ENCODE measurements around the gene NQO2.

NQO2 gene

DNA sequence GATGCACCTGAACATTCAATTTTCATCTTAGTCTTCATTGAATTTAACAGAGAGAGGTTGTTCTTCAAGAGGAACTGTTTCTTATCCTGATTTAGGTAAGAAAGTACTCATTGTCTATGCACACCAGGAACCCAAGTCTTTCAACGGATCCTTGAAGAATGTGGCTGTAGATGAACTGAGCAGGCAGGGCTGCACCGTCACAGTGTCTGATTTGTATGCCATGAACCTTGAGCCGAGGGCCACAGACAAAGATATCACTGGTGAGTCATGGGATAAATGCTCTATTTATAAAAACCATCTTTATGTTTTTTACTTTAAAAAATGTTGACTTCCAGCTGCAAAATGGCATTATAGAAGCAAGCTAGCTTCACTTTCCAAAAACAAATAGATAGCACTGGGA lies 10.2 kb downstream of the NQO2 start:
- peaks cover 74% of the 10 kb centered on the region for H3K36me3 ChIP-seq (ENCODE audit: insufficient read depth, insufficient read length, low read length)
- no peaks in the 10 kb centered on the region for H3K27me3 ChIP-seq (ENCODE audit: insufficient read depth, insufficient read length)
- H3K4me1 ChIP-seq (ENCODE audit: insufficient read depth, insufficient read length): no peaks in the 10 kb centered on the region
- peaks cover 29% of the 10 kb centered on the region for H3K9me3 ChIP-seq (ENCODE audit: insufficient read depth, low read length)
- DNase-seq (ENCODE audit: low read depth, low spot score): no peak
- TF ChIP-seq YY1 (IDR thresholded peaks at IDR 0.05; ENCODE audit: insufficient read depth, insufficient read length): no peak
- no peak for TF ChIP-seq ZNF274 (IDR thresholded peaks at IDR 0.05; ENCODE audit: low read depth, low read length)
- no peak overlapping the region for H3K9ac ChIP-seq (ENCODE audit: insufficient read length, low read depth)
- H3K4me3 ChIP-seq (ENCODE audit: insufficient read length, low read depth): no peak overlapping the region

GRCh38 chr6:3011158-3011557 lies 11.5 kb downstream of the NQO2 start:
- no peak overlapping the region for H3K4me3 ChIP-seq (ENCODE audit: insufficient read length, low read depth)

GRCh38 chr6:3011592-3011991 lies 11.9 kb downstream of the NQO2 start:
- no peaks in the 10 kb centered on the region for H3K4me1 ChIP-seq (ENCODE audit: insufficient read depth, insufficient read length)
- no peak overlapping the region for H3K4me3 ChIP-seq (ENCODE audit: insufficient read length, low read depth)
- H3K9ac ChIP-seq (ENCODE audit: insufficient read length, low read depth): no peak overlapping the region
- H3K36me3 ChIP-seq (ENCODE audit: insufficient read depth, insufficient read length, low read length): peaks cover 72% of the 10 kb centered on the region
- DNase-seq (ENCODE audit: low read depth, low spot score): no peak
- TF ChIP-seq SUZ12 (IDR thresholded peaks at IDR 0.05; ENCODE audit: extremely low read depth, insufficient read depth, insufficient read length): no peak
- TF ChIP-seq YY1 (IDR thresholded peaks at IDR 0.05; ENCODE audit: insufficient read depth, insufficient read length): no peak
- TF ChIP-seq ZNF274 (IDR thresholded peaks at IDR 0.05; ENCODE audit: low read depth, low read length): no peak
- H3K27me3 ChIP-seq (ENCODE audit: insufficient read depth, insufficient read length): no peaks in the 10 kb centered on the region
- peaks cover 29% of the 10 kb centered on the region for H3K9me3 ChIP-seq (ENCODE audit: insufficient read depth, low read length)

More at GRCh38 chr6:3011158-3011557, 11.5 kb downstream of the NQO2 start:
- Histone ChIP-seq H3K36me3 (ENCODE audit: insufficient read depth, insufficient read length, low read length) (peaks cover 73% of the 10 kb centered on the region), H3K27me3 (ENCODE audit: insufficient read depth, insufficient read length) (no peaks in the 10 kb centered on the region), H3K9ac (ENCODE audit: insufficient read length, low read depth) (no peak overlapping the region), H3K9me3 (ENCODE audit: insufficient read depth, low read length) (peaks cover 29% of the 10 kb centered on the region), H3K4me1 (ENCODE audit: insufficient read depth, insufficient read length) (no peaks in the 10 kb centered on the region)
- TF ChIP-seq ZNF274 (IDR thresholded peaks at IDR 0.05; ENCODE audit: low read depth, low read length): no peak
- no peak for TF ChIP-seq YY1 (IDR thresholded peaks at IDR 0.05; ENCODE audit: insufficient read depth, insufficient read length)
- no peak for TF ChIP-seq SUZ12 (IDR thresholded peaks at IDR 0.05; ENCODE audit: extremely low read depth, insufficient read depth, insufficient read length)
- DNase-seq (ENCODE audit: low read depth, low spot score): no peak

GRCh38 chr6:3013486-3013885 lies 13.8 kb downstream of the NQO2 start:
- Histone ChIP-seq H3K36me3 (ENCODE audit: insufficient read depth, insufficient read length, low read length) (peaks cover 68% of the 10 kb centered on the region), H3K9ac (ENCODE audit: insufficient read length, low read depth) (no peak overlapping the region), H3K9me3 (ENCODE audit: insufficient read depth, low read length) (peaks cover 29% of the 10 kb centered on the region), H3K4me1 (ENCODE audit: insufficient read depth, insufficient read length) (no peaks in the 10 kb centered on the region), H3K4me3 (ENCODE audit: insufficient read length, low read depth) (no peak overlapping the region), H3K27me3 (ENCODE audit: insufficient read depth, insufficient read length) (no peaks in the 10 kb centered on the region)
- TF ChIP-seq SUZ12 (IDR thresholded peaks at IDR 0.05; ENCODE audit: extremely low read depth, insufficient read depth, insufficient read length): no peak
- no peak for TF ChIP-seq ZNF274 (IDR thresholded peaks at IDR 0.05; ENCODE audit: low read depth, low read length)
- no peak for TF ChIP-seq YY1 (IDR thresholded peaks at IDR 0.05; ENCODE audit: insufficient read depth, insufficient read length)
- DNase-seq (ENCODE audit: low read depth, low spot score): no peak

- Histone ChIP-seq H3K36me3 (ENCODE audit: insufficient read depth, insufficient read length, low read length) (peaks cover 68% of the 10 kb centered on the region), H3K9me3 (ENCODE audit: insufficient read depth, low read length) (peaks cover 29% of the 10 kb centered on the region), H3K27me3 (ENCODE audit: insufficient read depth, insufficient read length) (no peaks in the 10 kb centered on the region), H3K9ac (ENCODE audit: insufficient read length, low read depth) (no peak overlapping the region), H3K4me1 (ENCODE audit: insufficient read depth, insufficient read length) (no peaks in the 10 kb centered on the region), H3K4me3 (ENCODE audit: insufficient read length, low read depth) (no peak overlapping the region)
- no peak for DNase-seq (ENCODE audit: low read depth, low spot score)
- TF ChIP-seq YY1 (IDR thresholded peaks at IDR 0.05; ENCODE audit: insufficient read depth, insufficient read length): no peak
- TF ChIP-seq SUZ12 (IDR thresholded peaks at IDR 0.05; ENCODE audit: extremely low read depth, insufficient read depth, insufficient read length): no peak
- no peak for TF ChIP-seq ZNF274 (IDR thresholded peaks at IDR 0.05; ENCODE audit: low read depth, low read length)
Measured at GRCh38 chr6:3013901-3014674, 14.4 kb downstream of the NQO2 start.

DNA sequence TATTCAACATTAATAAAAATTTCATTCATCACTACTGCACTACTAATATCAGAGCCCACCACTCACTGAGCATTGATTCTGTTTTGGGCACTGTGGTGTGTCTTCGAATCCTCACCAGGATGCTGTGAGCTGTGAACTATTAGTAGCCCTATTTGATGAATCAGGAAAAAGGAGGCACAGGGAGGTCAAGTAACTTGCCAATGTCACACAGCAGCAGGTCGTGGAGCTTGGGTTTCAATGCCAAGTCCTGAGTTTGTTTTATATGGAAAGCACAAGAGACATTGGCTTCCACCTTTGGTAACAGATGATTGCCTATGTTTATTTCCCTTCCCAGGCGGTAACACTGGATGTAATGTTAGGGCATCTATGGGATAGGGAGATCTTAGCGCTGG lies 15.0 kb downstream of the NQO2 start:
- no peak for TF ChIP-seq ZNF274 (IDR thresholded peaks at IDR 0.05; ENCODE audit: low read depth, low read length)
- no peak for TF ChIP-seq SUZ12 (IDR thresholded peaks at IDR 0.05; ENCODE audit: extremely low read depth, insufficient read depth, insufficient read length)
- TF ChIP-seq YY1 (IDR thresholded peaks at IDR 0.05; ENCODE audit: insufficient read depth, insufficient read length): no peak
- Histone ChIP-seq H3K4me1 (ENCODE audit: insufficient read depth, insufficient read length) (no peaks in the 10 kb centered on the region), H3K9me3 (ENCODE audit: insufficient read depth, low read length) (peaks cover 28% of the 10 kb centered on the region), H3K9ac (ENCODE audit: insufficient read length, low read depth) (no peak overlapping the region), H3K4me3 (ENCODE audit: insufficient read length, low read depth) (no peak overlapping the region), H3K27me3 (ENCODE audit: insufficient read depth, insufficient read length) (no peaks in the 10 kb centered on the region), H3K36me3 (ENCODE audit: insufficient read depth, insufficient read length, low read length) (peaks cover 73% of the 10 kb centered on the region)
- no peak for DNase-seq (ENCODE audit: low read depth, low spot score)

DNA sequence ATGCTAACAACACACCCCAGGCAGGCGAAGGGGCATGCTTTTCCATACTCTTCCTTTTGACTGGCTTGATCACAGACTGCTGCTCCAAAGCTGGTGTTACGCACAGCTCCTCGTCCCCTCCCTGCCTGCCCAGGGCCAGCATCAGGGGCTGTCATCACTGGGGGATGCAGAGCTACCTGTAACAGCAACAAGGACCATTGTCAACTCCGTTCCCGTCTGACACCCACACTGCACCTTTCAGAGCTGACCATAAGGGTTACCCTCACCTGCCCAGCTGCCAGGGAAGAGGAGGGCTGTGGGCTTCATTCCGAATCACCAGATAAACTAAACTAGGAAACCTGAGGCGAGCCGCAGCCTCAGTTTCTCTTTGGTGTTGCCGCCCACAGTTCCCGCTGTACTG lies 15.4 kb downstream of the NQO2 start:
- TF ChIP-seq ZNF274 (IDR thresholded peaks at IDR 0.05; ENCODE audit: low read depth, low read length): no peak
- TF ChIP-seq YY1 (IDR thresholded peaks at IDR 0.05; ENCODE audit: insufficient read depth, insufficient read length): no peak
- no peak for TF ChIP-seq SUZ12 (IDR thresholded peaks at IDR 0.05; ENCODE audit: extremely low read depth, insufficient read depth, insufficient read length)
- Histone ChIP-seq H3K9ac (ENCODE audit: insufficient read length, low read depth) (no peak overlapping the region), H3K4me3 (ENCODE audit: insufficient read length, low read depth) (no peak overlapping the region), H3K36me3 (ENCODE audit: insufficient read depth, insufficient read length, low read length) (peaks cover 73% of the 10 kb centered on the region), H3K9me3 (ENCODE audit: insufficient read depth, low read length) (peaks cover 23% of the 10 kb centered on the region), H3K27me3 (ENCODE audit: insufficient read depth, insufficient read length) (no peaks in the 10 kb centered on the region), H3K4me1 (ENCODE audit: insufficient read depth, insufficient read length) (no peaks in the 10 kb centered on the region)
- no peak for DNase-seq (ENCODE audit: low read depth, low spot score)

Measured in NT2/D1 (cell line).